ENCODE data around the gene SLCO2B1.

The SLCO2B1 gene

GRCh38 chr11:75236062-75236461 lies 85.2 kb downstream of the SLCO2B1 start:
- TF ChIP-seq TOX (CRISPR knock-in tag; IDR thresholded peaks at IDR 0.05; ENCODE audit: borderline replicate concordance): no peak
- TF ChIP-seq ZNF565 (CRISPR knock-in tag; conservative IDR thresholded peaks at IDR 0.05; ENCODE audit: low read depth): no peak
- no peak for TF ChIP-seq BACH2 (CRISPR knock-in tag; IDR thresholded peaks at IDR 0.05; ENCODE audit: borderline replicate concordance)
- no peak for TF ChIP-seq ZNF8 (CRISPR knock-in tag; IDR thresholded peaks at IDR 0.05)
- TF ChIP-seq POU6F1 (CRISPR knock-in tag; IDR thresholded peaks at IDR 0.05; ENCODE audit: borderline replicate concordance, low read depth): no peak
- no peak for TF ChIP-seq CSDC2 (CRISPR knock-in tag; IDR thresholded peaks at IDR 0.05)
- TF ChIP-seq ARNTL (CRISPR knock-in tag; IDR thresholded peaks at IDR 0.05; ENCODE audit: borderline replicate concordance, low read depth): no peak
- no peak for TF ChIP-seq ESRRG (CRISPR knock-in tag; IDR thresholded peaks at IDR 0.05)
- TF ChIP-seq RARB (CRISPR knock-in tag; IDR thresholded peaks at IDR 0.05): no peak
- no peak for ATAC-seq

- no peak for TF ChIP-seq PATZ1 (CRISPR knock-in tag; IDR thresholded peaks at IDR 0.05; ENCODE audit: borderline replicate concordance)
- TF ChIP-seq PPARA (CRISPR knock-in tag; IDR thresholded peaks at IDR 0.05; ENCODE audit: borderline replicate concordance): no peak
- TF ChIP-seq, protein P1, sequence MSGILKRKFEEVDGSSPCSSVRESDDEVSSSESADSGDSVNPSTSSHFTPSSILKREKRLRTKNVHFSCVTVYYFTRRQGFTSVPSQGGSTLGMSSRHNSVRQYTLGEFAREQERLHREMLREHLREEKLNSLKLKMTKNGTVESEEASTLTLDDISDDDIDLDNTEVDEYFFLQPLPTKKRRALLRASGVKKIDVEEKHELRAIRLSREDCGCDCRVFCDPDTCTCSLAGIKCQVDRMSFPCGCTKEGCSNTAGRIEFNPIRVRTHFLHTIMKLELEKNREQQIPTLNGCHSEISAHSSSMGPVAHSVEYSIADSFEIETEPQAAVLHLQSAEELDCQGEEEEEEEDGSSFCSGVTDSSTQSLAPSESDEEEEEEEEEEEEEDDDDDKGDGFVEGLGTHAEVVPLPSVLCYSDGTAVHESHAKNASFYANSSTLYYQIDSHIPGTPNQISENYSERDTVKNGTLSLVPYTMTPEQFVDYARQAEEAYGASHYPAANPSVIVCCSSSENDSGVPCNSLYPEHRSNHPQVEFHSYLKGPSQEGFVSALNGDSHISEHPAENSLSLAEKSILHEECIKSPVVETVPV (CRISPR knock-in tag; IDR thresholded peaks at IDR 0.05): no peak
- no peak for TF ChIP-seq TOX (CRISPR knock-in tag; IDR thresholded peaks at IDR 0.05; ENCODE audit: borderline replicate concordance)
- no peak for TF ChIP-seq ZFP3 (CRISPR knock-in tag; IDR thresholded peaks at IDR 0.05)
- TF ChIP-seq ZNF8 (CRISPR knock-in tag; IDR thresholded peaks at IDR 0.05): no peak
- no peak for TF ChIP-seq ESRRG (CRISPR knock-in tag; IDR thresholded peaks at IDR 0.05)
- no peak for TF ChIP-seq ZC3H10 (CRISPR knock-in tag; IDR thresholded peaks at IDR 0.05)
- no peak for TF ChIP-seq BACH2 (CRISPR knock-in tag; IDR thresholded peaks at IDR 0.05; ENCODE audit: borderline replicate concordance)
- TF ChIP-seq, protein P2, sequence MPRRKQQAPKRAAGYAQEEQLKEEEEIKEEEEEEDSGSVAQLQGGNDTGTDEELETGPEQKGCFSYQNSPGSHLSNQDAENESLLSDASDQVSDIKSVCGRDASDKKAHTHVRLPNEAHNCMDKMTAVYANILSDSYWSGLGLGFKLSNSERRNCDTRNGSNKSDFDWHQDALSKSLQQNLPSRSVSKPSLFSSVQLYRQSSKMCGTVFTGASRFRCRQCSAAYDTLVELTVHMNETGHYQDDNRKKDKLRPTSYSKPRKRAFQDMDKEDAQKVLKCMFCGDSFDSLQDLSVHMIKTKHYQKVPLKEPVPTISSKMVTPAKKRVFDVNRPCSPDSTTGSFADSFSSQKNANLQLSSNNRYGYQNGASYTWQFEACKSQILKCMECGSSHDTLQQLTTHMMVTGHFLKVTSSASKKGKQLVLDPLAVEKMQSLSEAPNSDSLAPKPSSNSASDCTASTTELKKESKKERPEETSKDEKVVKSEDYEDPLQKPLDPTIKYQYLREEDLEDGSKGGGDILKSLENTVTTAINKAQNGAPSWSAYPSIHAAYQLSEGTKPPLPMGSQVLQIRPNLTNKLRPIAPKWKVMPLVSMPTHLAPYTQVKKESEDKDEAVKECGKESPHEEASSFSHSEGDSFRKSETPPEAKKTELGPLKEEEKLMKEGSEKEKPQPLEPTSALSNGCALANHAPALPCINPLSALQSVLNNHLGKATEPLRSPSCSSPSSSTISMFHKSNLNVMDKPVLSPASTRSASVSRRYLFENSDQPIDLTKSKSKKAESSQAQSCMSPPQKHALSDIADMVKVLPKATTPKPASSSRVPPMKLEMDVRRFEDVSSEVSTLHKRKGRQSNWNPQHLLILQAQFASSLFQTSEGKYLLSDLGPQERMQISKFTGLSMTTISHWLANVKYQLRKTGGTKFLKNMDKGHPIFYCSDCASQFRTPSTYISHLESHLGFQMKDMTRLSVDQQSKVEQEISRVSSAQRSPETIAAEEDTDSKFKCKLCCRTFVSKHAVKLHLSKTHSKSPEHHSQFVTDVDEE (CRISPR knock-in tag; IDR thresholded peaks at IDR 0.05): no peak
- no peak for TF ChIP-seq OSR1 (CRISPR knock-in tag; IDR thresholded peaks at IDR 0.05)
- no peak for TF ChIP-seq RARB (CRISPR knock-in tag; IDR thresholded peaks at IDR 0.05)
- TF ChIP-seq ARNTL (CRISPR knock-in tag; IDR thresholded peaks at IDR 0.05; ENCODE audit: borderline replicate concordance, low read depth): no peak
- no peak for TF ChIP-seq ZNF70 (CRISPR knock-in tag; IDR thresholded peaks at IDR 0.05)
- no peak for TF ChIP-seq ISL1 (CRISPR knock-in tag; IDR thresholded peaks at IDR 0.05)
- TF ChIP-seq SNAI2 (CRISPR knock-in tag; IDR thresholded peaks at IDR 0.05): no peak
- TF ChIP-seq, protein P3, sequence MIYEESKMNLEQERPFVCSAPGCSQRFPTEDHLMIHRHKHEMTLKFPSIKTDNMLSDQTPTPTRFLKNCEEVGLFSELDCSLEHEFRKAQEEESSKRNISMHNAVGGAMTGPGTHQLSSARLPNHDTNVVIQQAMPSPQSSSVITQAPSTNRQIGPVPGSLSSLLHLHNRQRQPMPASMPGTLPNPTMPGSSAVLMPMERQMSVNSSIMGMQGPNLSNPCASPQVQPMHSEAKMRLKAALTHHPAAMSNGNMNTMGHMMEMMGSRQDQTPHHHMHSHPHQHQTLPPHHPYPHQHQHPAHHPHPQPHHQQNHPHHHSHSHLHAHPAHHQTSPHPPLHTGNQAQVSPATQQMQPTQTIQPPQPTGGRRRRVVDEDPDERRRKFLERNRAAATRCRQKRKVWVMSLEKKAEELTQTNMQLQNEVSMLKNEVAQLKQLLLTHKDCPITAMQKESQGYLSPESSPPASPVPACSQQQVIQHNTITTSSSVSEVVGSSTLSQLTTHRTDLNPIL (CRISPR knock-in tag; IDR thresholded peaks at IDR 0.05; ENCODE audit: low read depth): no peak
- TF ChIP-seq GLIS3 (CRISPR knock-in tag; IDR thresholded peaks at IDR 0.05): no peak
- TF ChIP-seq CSDC2 (CRISPR knock-in tag; IDR thresholded peaks at IDR 0.05): no peak
- no peak for ATAC-seq
Observed at GRCh38 chr11:75237050-75237449, 86.1 kb downstream of the SLCO2B1 start.

Measured in SK-N-SH treated with all-trans-retinoic acid at 6 μM for 48 hours (cell line).